ENCODE data around the gene EFNB2. TPM values are rescaled to one million over a fixed set of nuclear protein-coding genes. Genes with fewer than 3 reads are reported as not detected.

The EFNB2 gene
- total RNA-seq, 1 donor from 2014 or later, result 353 TPM

- Mint-ChIP-seq H3K4me3 (ENCODE audit: unreplicated experiment) (peak overlapping the region; percentile 60), H3K36me3 (ENCODE audit: low read depth, unreplicated experiment) (peaks cover 16% of the 10 kb centered on the region), H3K4me1 (ENCODE audit: unreplicated experiment) (peaks cover 29% of the 10 kb centered on the region), H3K27ac (ENCODE audit: unreplicated experiment) (peak overlapping the region; percentile 44), H3K27me3 (ENCODE audit: unreplicated experiment) (peaks cover 20% of the 10 kb centered on the region), H3K9me3 (ENCODE audit: unreplicated experiment) (no peaks in the 10 kb centered on the region)
- no peak for TF ChIP-seq CTCF (IDR thresholded peaks at IDR 0.05; ENCODE audit: unreplicated experiment)
- peak; percentile 69 for DNase-seq (ENCODE audit: low spot score)
Measured at GRCh38 chr13:106570299-106570852, 34.9 kb upstream of the EFNB2 start.

GRCh38 chr13:106569233-106570095 lies 34.0 kb upstream of the EFNB2 start:
- no peak overlapping the region for H3K27ac Mint-ChIP-seq (ENCODE audit: unreplicated experiment)
- no peak for DNase-seq (ENCODE audit: low spot score)
- peaks cover 24% of the 10 kb centered on the region for H3K27me3 Mint-ChIP-seq (ENCODE audit: unreplicated experiment)
- H3K9me3 Mint-ChIP-seq (ENCODE audit: unreplicated experiment), result no peaks in the 10 kb centered on the region
- H3K4me1 Mint-ChIP-seq (ENCODE audit: unreplicated experiment), result peaks cover 38% of the 10 kb centered on the region
- peaks cover 16% of the 10 kb centered on the region for H3K36me3 Mint-ChIP-seq (ENCODE audit: low read depth, unreplicated experiment)
- no peak for TF ChIP-seq CTCF (IDR thresholded peaks at IDR 0.05; ENCODE audit: unreplicated experiment)
- H3K4me3 Mint-ChIP-seq (ENCODE audit: unreplicated experiment), result no peak overlapping the region

GRCh38 chr13:106568299-106569003 lies 33.0 kb upstream of the EFNB2 start:
- H3K9me3 Mint-ChIP-seq (ENCODE audit: unreplicated experiment), result no peaks in the 10 kb centered on the region
- TF ChIP-seq CTCF (IDR thresholded peaks at IDR 0.05; ENCODE audit: unreplicated experiment), result no peak
- peak overlapping the region; percentile 87 for H3K27ac Mint-ChIP-seq (ENCODE audit: unreplicated experiment)
- peaks cover 13% of the 10 kb centered on the region for H3K36me3 Mint-ChIP-seq (ENCODE audit: low read depth, unreplicated experiment)
- H3K4me3 Mint-ChIP-seq (ENCODE audit: unreplicated experiment), result peak overlapping the region; percentile 100
- no peak for DNase-seq (ENCODE audit: low spot score)
- H3K4me1 Mint-ChIP-seq (ENCODE audit: unreplicated experiment), result peaks cover 47% of the 10 kb centered on the region
- H3K27me3 Mint-ChIP-seq (ENCODE audit: unreplicated experiment), result peaks cover 24% of the 10 kb centered on the region

- Mint-ChIP-seq H3K4me3 (ENCODE audit: unreplicated experiment) (peak within 1 kb of the TSS; percentile 100), H3K27ac (ENCODE audit: unreplicated experiment) (peak within 1 kb of the TSS; percentile 92), H3K27me3 (ENCODE audit: unreplicated experiment) (peaks cover 22% of the 10 kb centered on the region), H3K4me1 (ENCODE audit: unreplicated experiment) (peaks cover 50% of the 10 kb centered on the region), H3K36me3 (ENCODE audit: low read depth, unreplicated experiment) (peaks cover 13% of the 10 kb centered on the region), H3K9me3 (ENCODE audit: unreplicated experiment) (no peaks in the 10 kb centered on the region)
- no peak for TF ChIP-seq CTCF (IDR thresholded peaks at IDR 0.05; ENCODE audit: unreplicated experiment)
- peak; percentile 97 for DNase-seq (ENCODE audit: low spot score)
Measured at GRCh38 chr13:106567474-106568298, 32.2 kb upstream of the EFNB2 start, which contains the start of gene ARGLU1. Gene ARGLU1 (minus strand): TSS chr13:106568137. CDS start chr13:106567919, 218 bp downstream.
